H1 (cell line): Measurements from ENCODE around the gene MICU1. TPM values are rescaled to one million over a fixed set of nuclear protein-coding genes. Genes with fewer than 3 reads are reported as not detected.

ENCODE experiments used
- EP300 ChIP-seq, 2 experiments: IDR thresholded peaks; 1 replicate in 1 of 2; 2 replicates in 1 of 2; pipeline ENCODE4 v1.6.1; 2011 to 2012; ENCODE audit warnings: low read depth in 2 of 2, low read length in 2 of 2, mild to moderate bottlenecking in 2 of 2, borderline replicate concordance in 1 of 2, inconsistent platforms in 1 of 2, moderate library complexity in 1 of 2
- KDM4A ChIP-seq: IDR thresholded peaks from one replicate; pipeline ENCODE4 v1.7.1; 2012; ENCODE audit warnings: low read depth, mild to moderate bottlenecking, moderate library complexity, low read length, inconsistent platforms; ENCODE audit not compliant: severe bottlenecking
- SUZ12 ChIP-seq: fragments of 200-600 bp; sonication (generic); IDR thresholded peaks from 2 replicates; pipeline ENCODE4 v1.6.1; 2012; ENCODE audit warnings: mild to moderate bottlenecking, inconsistent platforms, low read length, moderate library complexity, mixed read lengths
- polyA plus RNA-seq, 7 experiments: library from polyadenylated mRNA; depleted of rRNA in 3 of 7; stranded (reverse) in 5 of 7; unstranded in 2 of 7; fragments of >200 nt in 5 of 7; fragments of 200-250 nt in 2 of 7; gene quantifications; 1 replicate in 5 of 7; 2 replicates in 1 of 7; 4 replicates in 1 of 7; pipeline versions ENCODE4 v1.2.1 to v1.2.3, GENCODE V29; 2011 to 2013; ENCODE audit warnings: missing spikeins in 2 of 7, mixed read lengths in 2 of 7
- total RNA-seq: library from RNA; stranded (reverse); fragmentation: NEBNext Ultra II Directional; extraction: Animal tissue kit (Norgen Biotek cat#: 25700); gene quantifications from 2 replicates; pipeline ENCODE4 v1.2.1, GENCODE V29; 2021

The MICU1 gene
- total and polyA plus RNA-seq, 2 of the 8 experiments (the other 6 are each of a cell fraction or from before 2014, with no cell fraction given), result 18.0 to 36.7 TPM

GRCh38 chr10:72515455-72515854, 110.4 kb downstream of the MICU1 start (continued):
- TF ChIP-seq KDM4A, result no peak
- TF ChIP-seq EP300 (IDR thresholded peaks at IDR 0.05; ENCODE audit: borderline replicate concordance in 1 of 2, low read depth in 2 of 2, low read length in 2 of 2), result no peak
- no peak for TF ChIP-seq SUZ12
